NCI-H510A (cell line): ENCODE measurements around the gene RALGAPA1.
"Not testable (repeated sequence)": the region's sequence is repeated elsewhere in the genome, so short reads cannot be mapped to it uniquely, and the experiment has no call there.

ENCODE experiments used
- DNase-seq: peaks from one replicate; lab custom pipeline; 2025; lab: John Stamatoyannopoulos, UW

RALGAPA1 gene

GRCh38 chr14:35761922-35762321, 47.2 kb downstream of the RALGAPA1 start:
- no peak for DNase-seq

GRCh38 chr14:35760143-35760542, 49.0 kb downstream of the RALGAPA1 start:
- DNase-seq, result no peak

- no peak for DNase-seq
These were observed 50.5 kb downstream of the RALGAPA1 start for GRCh38 chr14:35758523-35759129.

- no peak for DNase-seq
These were observed 54.4 kb downstream of the RALGAPA1 start for GRCh38 chr14:35754671-35755070.

- DNase-seq, result no peak
These were observed 56.7 kb downstream of the RALGAPA1 start for GRCh38 chr14:35752380-35752779.

GRCh38 chr14:35750202-35750904, 58.7 kb downstream of the RALGAPA1 start:
- no peak for DNase-seq

- DNase-seq, result no peak
These were observed 61.7 kb downstream of the RALGAPA1 start for GRCh38 chr14:35747379-35747778.

GRCh38 chr14:35742442-35742841, 66.7 kb downstream of the RALGAPA1 start:
- no peak for DNase-seq

GRCh38 chr14:35742032-35742371, 67.1 kb downstream of the RALGAPA1 start:
- no peak for DNase-seq

- DNase-seq, result no peak
These were observed 67.6 kb downstream of the RALGAPA1 start for GRCh38 chr14:35741345-35742031.

GRCh38 chr14:35740215-35740614, 68.9 kb downstream of the RALGAPA1 start:
- no peak for DNase-seq

- DNase-seq, result not testable (repeated sequence)
These were observed 73.9 kb downstream of the RALGAPA1 start for GRCh38 chr14:35735163-35735562.

- DNase-seq, result not testable (repeated sequence)
These were observed 75.6 kb downstream of the RALGAPA1 start for GRCh38 chr14:35733510-35733909.

GRCh38 chr14:35730871-35731270, 78.2 kb downstream of the RALGAPA1 start:
- no peak for DNase-seq

GRCh38 chr14:35727764-35728163, 81.3 kb downstream of the RALGAPA1 start:
- no peak for DNase-seq

- DNase-seq, result no peak
These were observed 83.2 kb downstream of the RALGAPA1 start for GRCh38 chr14:35725930-35726329.

- no peak for DNase-seq
These were observed 94.0 kb downstream of the RALGAPA1 start for GRCh38 chr14:35715079-35715478.

- DNase-seq, result no peak
These were observed 96.6 kb downstream of the RALGAPA1 start for GRCh38 chr14:35712466-35712865.

- DNase-seq, result no peak
These were observed 101.0 kb downstream of the RALGAPA1 start for GRCh38 chr14:35708062-35708461.

GRCh38 chr14:35705636-35706035, 103.5 kb downstream of the RALGAPA1 start:
- DNase-seq, result no peak

- DNase-seq, result no peak
These were observed 104.2 kb downstream of the RALGAPA1 start for GRCh38 chr14:35704793-35705493.

- DNase-seq, result no peak
These were observed 107.6 kb downstream of the RALGAPA1 start for GRCh38 chr14:35701531-35701930.
